Activated CD8-positive, alpha-beta memory T cell treated with anti-CD3 and anti-CD28 coated beads, Interleukin-2, amount 50 U/mL, for 24 hours (primary cell): ENCODE results near the gene EML6.
"Not testable (repeated sequence)": the region's sequence is repeated elsewhere in the genome, so short reads cannot be mapped to it uniquely, and the experiment has no call there.

ENCODE experiments used
- DNase-seq: peaks from one replicate; pipeline ENCODE4 v3.0.0-alpha.2; 2020; ENCODE audit errors: extremely low read depth

Gene EML6

GRCh38 chr2:54723131-54723995, at the start of gene EML6:
EML6 (plus strand) TSS chr2:54723662; CDS start chr2:54725062, 1,400 bp downstream.
- peak; percentile 95 for DNase-seq

GRCh38 chr2:54675281-54675680, 48.2 kb upstream of the EML6 start:
- no peak for DNase-seq

GRCh38 chr2:54675738-54676137, 47.7 kb upstream of the EML6 start:
- no peak for DNase-seq

GRCh38 chr2:54676656-54677055, 46.8 kb upstream of the EML6 start:
- no peak for DNase-seq

- DNase-seq: no peak
Measured at GRCh38 chr2:54677476-54678265, 45.8 kb upstream of the EML6 start.

- DNase-seq: no peak
Measured at GRCh38 chr2:54678719-54679118, 44.7 kb upstream of the EML6 start.

GRCh38 chr2:54680397-54681041, 42.9 kb upstream of the EML6 start:
- no peak for DNase-seq

GRCh38 chr2:54681416-54681815, 42.0 kb upstream of the EML6 start:
- DNase-seq: no peak

- no peak for DNase-seq
Measured at GRCh38 chr2:54683596-54683995, 39.9 kb upstream of the EML6 start.

GRCh38 chr2:54685263-54685775, 38.1 kb upstream of the EML6 start:
- DNase-seq: no peak

- DNase-seq: no peak
Measured at GRCh38 chr2:54687595-54688152, 35.8 kb upstream of the EML6 start.

- DNase-seq: no peak
Measured at GRCh38 chr2:54691445-54692135, 31.9 kb upstream of the EML6 start.

GRCh38 chr2:54692556-54692955, 30.9 kb upstream of the EML6 start:
- no peak for DNase-seq

- DNase-seq: no peak
Measured at GRCh38 chr2:54695378-54695777, 28.1 kb upstream of the EML6 start.

GRCh38 chr2:54697934-54698333, 25.5 kb upstream of the EML6 start:
- no peak for DNase-seq

- not testable (repeated sequence) for DNase-seq
Measured at GRCh38 chr2:54698926-54699325, 24.5 kb upstream of the EML6 start.

GRCh38 chr2:54699665-54700064, 23.8 kb upstream of the EML6 start:
- no peak for DNase-seq

- no peak for DNase-seq
Measured at GRCh38 chr2:54701029-54701428, 22.4 kb upstream of the EML6 start.

GRCh38 chr2:54704238-54704637, 19.2 kb upstream of the EML6 start:
- no peak for DNase-seq

- no peak for DNase-seq
Measured at GRCh38 chr2:54704688-54705605, 18.5 kb upstream of the EML6 start.
